Lung (tissue), 12 donors: ENCODE data around the gene COL6A2. TPM values are rescaled to one million over a fixed set of nuclear protein-coding genes. Genes with fewer than 3 reads are reported as not detected.
"Not testable (repeated sequence)": the region's sequence is repeated elsewhere in the genome, so short reads cannot be mapped to it uniquely, and the experiment has no call there.

Source experiments
- ATAC-seq: fragments of 200-7000 bp; cut with Tn5 transposase; one replicate; pipeline ENCODE4 v1.9.1; 2020; ENCODE audit warnings: moderate number of reproducible peaks; ENCODE audit not compliant: insufficient read depth, low FRiP score
- DNase-seq, 3 donors: peaks; one replicate each; pipeline ENCODE4 v3.0.0-alpha.2; 2013 to 2017
- H3K27ac ChIP-seq, 2 donors: one replicate each; pipeline ENCODE4 v1.5.1; 2013; ENCODE audit warnings: mild to moderate bottlenecking in 2 of 2, moderate library complexity in 2 of 2, control low read depth in 1 of 2, inconsistent platforms in 1 of 2, low read depth in 1 of 2, low read length in 1 of 2
- H3K27me3 ChIP-seq, 3 donors: one replicate each; pipeline ENCODE4 v1.5.1; 2013; ENCODE audit warnings: low read length in 2 of 3; ENCODE audit not compliant: control insufficient read depth in 3 of 3, insufficient read depth in 3 of 3
- H3K36me3 ChIP-seq, 4 donors: one replicate each; pipeline ENCODE4 v1.5.1; 2013; ENCODE audit warnings: low read length in 4 of 4, mild to moderate bottlenecking in 1 of 4, moderate library complexity in 1 of 4; ENCODE audit not compliant: control insufficient read depth in 4 of 4, insufficient read depth in 4 of 4
- H3K4me1 ChIP-seq, 5 donors: one replicate each; pipeline ENCODE4 v1.5.1; 2013; ENCODE audit warnings: low read length in 5 of 5, mild to moderate bottlenecking in 2 of 5, moderate library complexity in 1 of 5; ENCODE audit not compliant: control insufficient read depth in 5 of 5, insufficient read depth in 5 of 5
- H3K4me3 ChIP-seq: one replicate; pipeline ENCODE4 v1.5.1; 2013; ENCODE audit warnings: mild to moderate bottlenecking, control low read depth, moderate library complexity
- H3K9ac ChIP-seq, 2 donors: one replicate each; pipeline ENCODE4 v1.5.1; 2013; ENCODE audit warnings: low read length in 2 of 2, control low read depth in 1 of 2; ENCODE audit not compliant: insufficient read depth in 1 of 2
- H3K9me3 ChIP-seq, 4 donors: one replicate each; pipeline ENCODE4 v1.5.1; 2013; ENCODE audit warnings: low read length in 3 of 4, mild to moderate bottlenecking in 1 of 4, moderate library complexity in 1 of 4; ENCODE audit not compliant: control insufficient read depth in 4 of 4, insufficient read depth in 3 of 4
- WGBS, 2 donors: extraction: QIAGEN DNeasy Blood & Tissue Kit; methylation state at CpG; one replicate each; pipeline ENCODE4 v1.1.7; 2013; 5-methylcytosine and 5-hydroxymethylcytosine counted together
- polyA plus RNA-seq, 2 donors: library from polyadenylated mRNA; stranded (reverse); fragments of 200-250 nt; gene quantifications; one replicate each; pipeline ENCODE4 v1.2.1, GENCODE V29; 2013
- total RNA-seq, 2 donors: library from RNA; depleted of rRNA in 1 of 2; stranded (reverse); fragments of >200 nt in 1 of 2; gene quantifications; one replicate each; pipeline ENCODE4 v1.2.1, GENCODE V29; 2014 to 2021
- TF ChIP-seq, protein P1 (sequence below): IDR thresholded peaks from 2 replicates; pipeline ENCODE4 v1.5.1; 2012; ENCODE audit warnings: mild to moderate bottlenecking; ENCODE audit errors: control extremely low read depth, extremely low read depth
- donor health status: control.
- donor health status: control.
- donor health status: Bipolar disorder and iron deficiency.
- donor health status: healthy.
- donor health status: DM: yes; HTN: yes; CAD: no.

Gene COL6A2
- total and polyA plus RNA-seq, 4 donors = 192 to 466 (median 292) TPM

DNA sequence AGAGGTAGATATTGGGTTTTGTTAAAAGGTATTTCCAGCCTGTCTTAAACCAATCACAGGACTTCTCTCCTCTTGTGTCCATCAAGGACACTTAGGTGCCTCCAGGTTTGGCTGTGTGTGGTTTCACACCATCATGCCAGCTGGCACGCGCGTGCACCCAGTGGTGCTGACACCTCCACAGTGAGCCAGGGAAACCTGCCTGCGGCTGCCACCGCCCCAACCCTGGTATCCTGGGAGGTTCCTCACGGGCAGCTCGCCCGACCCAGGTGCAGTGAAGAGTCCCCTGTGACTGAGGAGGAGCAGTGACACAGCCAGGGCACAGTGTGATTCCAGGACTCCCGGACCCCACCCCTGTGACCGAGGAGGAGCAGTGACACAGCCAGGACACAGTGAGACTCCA is 13.2 kb upstream of the COL6A2 start:
- TF ChIP-seq, protein P1, sequence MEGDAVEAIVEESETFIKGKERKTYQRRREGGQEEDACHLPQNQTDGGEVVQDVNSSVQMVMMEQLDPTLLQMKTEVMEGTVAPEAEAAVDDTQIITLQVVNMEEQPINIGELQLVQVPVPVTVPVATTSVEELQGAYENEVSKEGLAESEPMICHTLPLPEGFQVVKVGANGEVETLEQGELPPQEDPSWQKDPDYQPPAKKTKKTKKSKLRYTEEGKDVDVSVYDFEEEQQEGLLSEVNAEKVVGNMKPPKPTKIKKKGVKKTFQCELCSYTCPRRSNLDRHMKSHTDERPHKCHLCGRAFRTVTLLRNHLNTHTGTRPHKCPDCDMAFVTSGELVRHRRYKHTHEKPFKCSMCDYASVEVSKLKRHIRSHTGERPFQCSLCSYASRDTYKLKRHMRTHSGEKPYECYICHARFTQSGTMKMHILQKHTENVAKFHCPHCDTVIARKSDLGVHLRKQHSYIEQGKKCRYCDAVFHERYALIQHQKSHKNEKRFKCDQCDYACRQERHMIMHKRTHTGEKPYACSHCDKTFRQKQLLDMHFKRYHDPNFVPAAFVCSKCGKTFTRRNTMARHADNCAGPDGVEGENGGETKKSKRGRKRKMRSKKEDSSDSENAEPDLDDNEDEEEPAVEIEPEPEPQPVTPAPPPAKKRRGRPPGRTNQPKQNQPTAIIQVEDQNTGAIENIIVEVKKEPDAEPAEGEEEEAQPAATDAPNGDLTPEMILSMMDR = no peak
- Histone ChIP-seq H3K27me3 (peaks cover 0 to 3% (median 0%) of the 10 kb centered on the region in 3 donors), H3K9me3 (peaks cover 0 to 5% (median 1%) of the 10 kb centered on the region in 4 donors), H3K9ac (no peak overlapping the region), H3K4me3 (no peak overlapping the region), H3K4me1 (peaks cover 0 to 29% (median 6%) of the 10 kb centered on the region in 5 donors), H3K27ac (no peak overlapping the region), H3K36me3 (no peaks in the 10 kb centered on the region)
- ATAC-seq (no peak), DNase-seq (no peak)
- 89 to 95% methylated on average over 10 of the region's 10 CpGs for WGBS, 2 donors

DNA sequence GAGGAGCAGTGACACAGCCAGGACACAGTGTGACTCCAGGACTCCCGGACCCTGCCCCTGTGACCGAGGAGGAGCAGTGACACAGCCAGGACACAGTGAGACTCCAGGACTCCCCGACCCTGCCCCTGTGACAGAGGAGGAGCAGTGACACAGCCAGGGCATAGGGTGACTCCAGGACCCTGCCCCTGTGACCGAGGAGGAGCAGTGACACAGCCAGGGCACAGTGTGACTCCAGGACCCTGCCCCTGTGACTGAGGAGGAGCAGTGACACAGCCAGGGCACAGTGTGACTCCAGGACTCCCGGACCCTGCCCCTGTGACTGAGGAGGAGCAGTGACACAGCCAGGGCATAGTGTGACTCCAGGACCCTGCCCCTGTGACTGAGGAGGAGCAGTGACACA is 12.7 kb upstream of the COL6A2 start:
- H3K9ac ChIP-seq, ATAC-seq, H3K27ac ChIP-seq, H3K4me3 ChIP-seq, H3K27me3 ChIP-seq, DNase-seq, H3K36me3 ChIP-seq, H3K9me3 ChIP-seq: not testable (repeated sequence)
- 78 to 85% methylated on average over 4 to 5 of the region's 5 CpGs for WGBS, 2 donors
- peaks cover 0 to 24% (median 3%) of the 10 kb centered on the region in 5 donors for H3K4me1 ChIP-seq

DNA sequence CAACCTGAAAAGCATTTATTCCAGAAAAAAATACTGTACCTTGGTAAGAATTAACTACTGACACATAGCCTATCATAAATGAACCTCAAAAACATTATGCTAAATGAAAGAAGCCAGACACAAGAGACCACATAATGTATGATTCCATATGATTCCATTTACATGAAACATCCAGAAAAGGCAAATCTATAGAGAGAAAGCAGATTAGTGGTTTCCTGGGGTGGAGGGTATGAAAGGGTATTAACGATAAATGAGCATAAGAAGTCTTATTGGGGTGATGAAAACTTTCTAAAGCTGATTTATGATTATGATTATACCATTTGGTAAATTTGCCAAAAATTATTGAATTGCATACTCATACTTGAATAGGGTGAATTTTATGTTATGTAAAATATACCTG is 10.3 kb upstream of the COL6A2 start:
- WGBS, 2 donors = 88 to 95% methylated on average over 1 of the region's 1 CpG
- H3K9ac ChIP-seq = no peak overlapping the region
- peaks cover 0 to 3% (median 0%) of the 10 kb centered on the region in 3 donors for H3K27me3 ChIP-seq
- peaks cover 0 to 8% (median 1%) of the 10 kb centered on the region in 4 donors for H3K9me3 ChIP-seq
- DNase-seq = no peak
- TF ChIP-seq, protein P1 = no peak
- H3K4me1 ChIP-seq = peaks cover 0 to 29% (median 6%) of the 10 kb centered on the region in 5 donors
- no peak overlapping the region for H3K27ac ChIP-seq
- no peaks in the 10 kb centered on the region for H3K36me3 ChIP-seq
- ATAC-seq = no peak
- no peak overlapping the region for H3K4me3 ChIP-seq

DNA sequence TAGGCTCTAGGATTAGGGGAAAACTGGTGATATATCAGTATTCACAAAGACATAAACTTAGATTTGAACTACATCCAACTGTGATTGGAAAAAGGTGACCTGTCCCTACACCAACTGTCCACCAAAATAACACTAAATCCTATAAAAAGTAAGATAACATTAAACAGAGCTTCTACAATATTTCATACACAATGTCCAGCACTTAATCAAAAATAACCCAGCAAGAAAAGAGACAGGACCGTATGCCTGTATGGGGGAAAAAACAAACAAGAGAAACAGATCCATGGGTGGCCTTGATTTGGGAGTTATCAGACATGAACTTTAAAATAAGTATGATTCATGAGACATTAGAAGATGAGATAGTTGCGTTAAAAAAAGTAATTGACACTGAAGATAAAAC is 9.7 kb upstream of the COL6A2 start:
- peaks cover 0 to 31% (median 7%) of the 10 kb centered on the region in 5 donors for H3K4me1 ChIP-seq
- H3K27me3 ChIP-seq = peaks cover 0 to 3% (median 0%) of the 10 kb centered on the region in 3 donors
- WGBS, 2 donors = 90 to 92% methylated on average over 2 of the region's 2 CpGs
- no peak overlapping the region for H3K9ac ChIP-seq
- H3K36me3 ChIP-seq = no peaks in the 10 kb centered on the region
- H3K27ac ChIP-seq = no peak overlapping the region
- H3K9me3 ChIP-seq = peaks cover 0 to 8% (median 1%) of the 10 kb centered on the region in 4 donors
- no peak for ATAC-seq
- DNase-seq = no peak
- TF ChIP-seq, protein P1 = no peak
- no peak overlapping the region for H3K4me3 ChIP-seq
